SK-N-MC (cell line): Measurements from ENCODE around the gene SOX8.
"Not testable (repeated sequence)": the region's sequence is repeated elsewhere in the genome, so short reads cannot be mapped to it uniquely, and the experiment has no call there.

Source experiments
- DNase-seq: peaks from one replicate; pipeline ENCODE4 v3.0.0-alpha.2; 2011; ENCODE audit warnings: low read depth, low spot score
- H3K27ac ChIP-seq: fragments of 200-600 bp; sonication (generic); 2 replicates; pipeline ENCODE4 v1.5.1; 2016; ENCODE audit warnings: mixed run types
- H3K36me3 ChIP-seq: fragments of 200-600 bp; sonication (generic); 2 replicates; pipeline ENCODE4 v1.6.1; 2017; ENCODE audit warnings: antibody characterized with exemption, low read length, mixed read lengths; ENCODE audit not compliant: insufficient read depth
- H3K4me3 ChIP-seq: fragments of 200-600 bp; sonication (generic); 2 replicates; pipeline ENCODE4 v1.5.1; 2016
- H3K9ac ChIP-seq: fragments of 200-600 bp; sonication (generic); 2 replicates; pipeline ENCODE4 v1.8.0; 2017; ENCODE audit warnings: mixed run types, mixed read lengths; ENCODE audit not compliant: insufficient read length
- H3K9me3 ChIP-seq: fragments of 200-600 bp; sonication (generic); 2 replicates; pipeline ENCODE4 v1.6.1; 2017; ENCODE audit warnings: low read depth, mild to moderate bottlenecking, antibody characterized with exemption, low read length, moderate library complexity, mixed read lengths
- EZH2 ChIP-seq: fragments of 200-600 bp; sonication (generic); IDR thresholded peaks from one replicate; pipeline ENCODE4 v1.6.1; 2017; ENCODE audit warnings: antibody characterized with exemption
- FOXP2 ChIP-seq: optimal IDR thresholded peaks from 2 replicates; pipeline ENCODE3; 2011; ENCODE audit warnings: mild to moderate bottlenecking, moderate library complexity; ENCODE audit not compliant: insufficient read depth; ENCODE audit errors: extremely low read length, control extremely low read depth
- POLR2AphosphoS5 ChIP-seq: IDR thresholded peaks from 2 replicates; pipeline ENCODE4 v1.6.1; 2012; ENCODE audit warnings: mild to moderate bottlenecking, low read depth, low read length, borderline replicate concordance

SOX8 gene

DNA sequence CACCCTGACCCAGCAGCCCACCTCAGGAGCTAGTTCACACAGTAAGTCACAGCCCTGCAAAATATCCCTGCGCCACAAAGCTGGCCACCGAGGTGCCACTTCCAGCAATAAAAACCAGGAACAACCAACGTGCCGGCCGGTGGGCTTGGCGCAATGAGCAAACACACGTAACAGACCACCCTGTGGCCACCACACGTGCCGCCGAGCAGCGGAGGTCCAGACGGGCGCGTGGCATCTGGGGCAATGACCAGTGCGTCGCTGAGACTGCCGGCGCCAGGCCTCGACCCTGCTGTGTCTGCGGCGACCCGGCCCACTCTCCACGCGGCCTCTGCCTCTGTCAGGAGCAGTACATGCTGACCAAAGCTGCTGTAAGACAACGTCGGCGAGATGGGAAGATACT, 42.3 kb upstream of the SOX8 start:
- Histone ChIP-seq H3K9ac (no peak overlapping the region), H3K4me3 (no peak overlapping the region), H3K36me3 (peaks cover 5% of the 10 kb centered on the region; the same call in 1 of the 2 replicates), H3K27ac (no peak overlapping the region), H3K9me3 (no peaks in the 10 kb centered on the region)
- DNase-seq = no peak
- TF ChIP-seq FOXP2 (no peak), EZH2 (no peak), POLR2AphosphoS5 (no peak)

DNA sequence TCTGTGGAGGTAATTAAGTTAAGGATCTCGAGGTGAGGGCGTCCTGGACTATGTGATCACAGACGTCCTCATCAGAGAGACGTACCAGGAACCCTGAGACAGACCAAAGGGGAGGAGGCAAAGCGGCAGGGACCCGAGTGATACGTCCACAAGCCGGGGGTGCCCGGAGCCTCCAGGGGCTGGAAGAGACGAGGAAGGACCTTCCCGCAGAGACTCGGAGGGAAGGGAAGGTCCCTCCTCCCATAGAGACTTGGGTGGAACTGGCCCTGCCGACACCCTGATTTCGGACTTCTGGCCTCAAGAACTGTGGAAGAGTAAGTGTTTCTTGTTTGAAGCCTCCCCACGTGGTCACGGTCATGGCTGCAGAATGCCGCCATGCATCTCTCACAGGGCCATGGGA, 41.6 kb upstream of the SOX8 start:
- Histone ChIP-seq H3K9ac (no peak overlapping the region), H3K9me3 (no peaks in the 10 kb centered on the region), H3K36me3 (peaks cover 5% of the 10 kb centered on the region; the same call in 1 of the 2 replicates), H3K4me3 (no peak overlapping the region), H3K27ac (no peak overlapping the region)
- no peak for DNase-seq
- TF ChIP-seq EZH2 (no peak), FOXP2 (no peak)

DNA sequence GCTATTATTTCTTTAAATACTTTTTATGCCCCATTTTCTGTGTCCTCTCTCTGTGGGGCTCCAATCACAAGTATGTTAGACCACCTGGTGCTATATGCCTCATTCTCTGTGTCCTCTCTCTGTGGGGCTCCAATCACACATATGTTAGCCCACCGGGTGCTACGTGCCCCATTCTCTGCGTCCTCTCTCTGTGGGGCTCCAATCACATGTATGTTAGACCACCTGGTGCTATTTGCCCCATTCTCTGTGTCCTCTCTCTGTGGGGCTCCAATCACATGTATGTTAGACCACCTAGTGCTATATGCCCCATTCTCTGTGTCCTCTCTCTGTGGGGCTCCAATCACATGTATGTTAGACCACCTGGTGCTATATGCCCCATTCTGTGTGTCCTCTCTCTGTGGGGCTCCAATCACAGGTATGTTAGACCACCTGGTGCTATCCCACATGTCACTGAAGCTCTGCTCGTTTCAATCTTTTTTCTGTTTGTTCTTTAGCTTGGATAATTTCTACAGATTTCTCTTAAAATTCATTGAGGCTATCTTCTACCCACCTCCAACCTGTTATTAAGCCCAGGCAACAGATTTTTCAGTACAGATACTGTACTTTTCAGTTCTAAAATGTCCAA, 39.0 kb upstream of the SOX8 start:
- TF ChIP-seq EZH2 (no peak), FOXP2 (no peak), POLR2AphosphoS5 (no peak)
- Histone ChIP-seq H3K9ac (no peak overlapping the region), H3K27ac (no peak overlapping the region), H3K9me3 (no peaks in the 10 kb centered on the region), H3K36me3 (peaks cover 5% of the 10 kb centered on the region; the same call in 1 of the 2 replicates), H3K4me3 (no peak overlapping the region)
- no peak for DNase-seq

DNA sequence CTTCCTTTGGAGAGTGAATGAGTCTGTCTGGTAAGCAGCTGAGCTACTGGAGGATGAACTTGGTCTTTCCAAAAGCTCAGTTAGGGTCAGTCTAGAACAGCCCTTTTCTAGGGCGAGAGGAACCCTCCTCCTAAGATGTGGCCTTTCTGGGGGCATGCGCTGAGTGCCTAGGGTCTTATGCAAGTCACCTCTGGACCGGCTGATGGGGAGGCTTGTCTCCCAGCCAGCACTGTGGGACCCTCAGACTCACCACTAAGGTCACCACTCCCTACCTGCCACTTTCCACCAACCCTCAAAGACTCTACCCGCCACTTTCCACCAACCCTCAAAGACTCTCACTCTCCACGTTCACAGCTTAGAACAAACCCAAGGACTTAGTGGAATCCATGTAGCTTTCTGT, 37.6 kb upstream of the SOX8 start:
- Histone ChIP-seq H3K27ac (no peak overlapping the region), H3K4me3 (no peak overlapping the region), H3K9ac (no peak overlapping the region), H3K36me3 (peaks cover 5% of the 10 kb centered on the region; the same call in 1 of the 2 replicates), H3K9me3 (no peaks in the 10 kb centered on the region)
- DNase-seq = no peak
- TF ChIP-seq POLR2AphosphoS5 (no peak), EZH2 (no peak), FOXP2 (no peak)

DNA sequence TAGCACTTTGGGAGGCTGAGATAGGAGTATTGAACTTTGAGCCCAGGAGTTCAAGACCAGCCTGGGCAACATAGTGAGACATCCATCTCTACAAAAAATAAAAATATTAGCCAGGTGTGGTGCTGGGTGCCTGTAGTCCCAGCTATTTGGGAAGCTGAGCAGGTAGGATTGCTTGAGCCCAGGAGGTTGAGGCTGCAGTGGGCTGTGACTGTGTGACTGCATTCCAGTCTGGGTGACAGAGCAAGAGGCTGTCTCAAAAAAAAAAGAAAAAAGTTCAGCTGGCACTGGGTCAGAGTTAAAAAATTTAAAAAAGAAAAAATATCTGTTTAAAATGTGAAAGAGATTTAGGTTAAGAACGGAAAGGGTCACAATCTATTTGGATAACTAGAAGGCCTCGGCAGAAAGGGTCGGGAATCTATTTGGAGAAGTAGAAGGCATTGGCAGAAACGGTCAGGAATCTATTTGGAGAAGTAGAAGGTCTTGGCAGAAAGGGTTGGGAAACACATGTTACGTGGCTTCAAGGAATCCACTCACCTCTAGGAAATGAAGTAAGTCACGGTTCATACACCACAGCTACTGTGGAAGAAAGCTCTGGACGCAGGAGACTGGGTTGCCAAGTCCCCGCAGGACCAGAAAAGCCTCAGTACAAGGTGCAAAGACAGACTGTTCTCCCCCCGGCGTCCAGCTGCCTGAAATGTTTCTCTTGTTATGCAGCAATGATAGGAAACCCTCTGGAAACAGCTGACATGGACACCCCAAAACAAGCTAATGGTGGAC, 36.1 kb upstream of the SOX8 start:
- no peak for DNase-seq
- no peak overlapping the region for H3K27ac ChIP-seq
- no peak overlapping the region for H3K4me3 ChIP-seq
- H3K9me3 ChIP-seq = no peaks in the 10 kb centered on the region
- H3K36me3 ChIP-seq = peaks cover 5% of the 10 kb centered on the region; the same call in 1 of the 2 replicates
- H3K9ac ChIP-seq = no peak overlapping the region
- no peak for TF ChIP-seq EZH2
- TF ChIP-seq POLR2AphosphoS5 = no peak
- TF ChIP-seq FOXP2 = no peak

- Histone ChIP-seq H3K4me3 (no peak overlapping the region), H3K9ac (no peak overlapping the region), H3K36me3 (peaks cover 5% of the 10 kb centered on the region; the same call in 1 of the 2 replicates), H3K27ac (no peak overlapping the region), H3K9me3 (no peaks in the 10 kb centered on the region)
- TF ChIP-seq EZH2 (no peak), FOXP2 (no peak), POLR2AphosphoS5 (no peak)
- DNase-seq = no peak
Observed at GRCh38 chr16:946048-946395, 35.5 kb upstream of the SOX8 start.

DNA sequence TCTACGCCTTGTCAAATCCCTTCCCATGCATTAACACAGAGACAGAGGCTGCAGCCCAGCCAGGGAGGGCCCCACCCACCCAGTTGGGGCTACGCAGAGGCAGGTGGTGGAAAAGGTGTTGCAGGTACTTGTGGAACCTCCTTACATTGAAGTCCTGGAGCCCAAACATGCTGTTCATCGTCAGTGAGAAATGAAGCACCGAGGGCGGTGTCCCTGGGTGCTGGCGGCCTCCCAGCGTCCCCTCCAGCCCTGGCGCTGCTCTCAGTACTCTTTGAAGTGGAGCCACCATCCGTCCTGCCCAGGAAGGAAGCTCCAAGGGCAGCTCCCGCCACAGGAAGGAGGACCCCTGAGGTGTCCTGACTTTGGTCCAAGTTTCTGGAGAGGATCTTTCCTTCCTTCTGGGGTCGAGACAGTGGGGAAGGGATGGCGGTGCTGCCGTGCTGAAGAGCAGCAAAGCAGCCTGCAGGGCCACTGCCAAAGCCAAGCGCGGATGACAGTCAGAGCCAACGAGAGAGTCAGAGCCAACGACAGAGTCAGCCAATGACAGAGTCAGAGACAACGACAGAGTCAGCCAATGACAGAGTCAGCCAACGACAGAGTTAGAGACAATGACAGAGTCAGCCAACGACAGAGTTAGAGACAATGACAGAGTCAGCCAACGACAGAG, 34.2 kb upstream of the SOX8 start:
- no peak overlapping the region for H3K27ac ChIP-seq
- H3K36me3 ChIP-seq = no peaks in the 10 kb centered on the region; the same call in 1 of the 2 replicates
- H3K9me3 ChIP-seq = no peaks in the 10 kb centered on the region
- H3K9ac ChIP-seq = no peak overlapping the region
- no peak overlapping the region; the same call in 1 of the 2 replicates for H3K4me3 ChIP-seq
- TF ChIP-seq POLR2AphosphoS5 = no peak
- TF ChIP-seq EZH2 = no peak
- no peak for DNase-seq

DNA sequence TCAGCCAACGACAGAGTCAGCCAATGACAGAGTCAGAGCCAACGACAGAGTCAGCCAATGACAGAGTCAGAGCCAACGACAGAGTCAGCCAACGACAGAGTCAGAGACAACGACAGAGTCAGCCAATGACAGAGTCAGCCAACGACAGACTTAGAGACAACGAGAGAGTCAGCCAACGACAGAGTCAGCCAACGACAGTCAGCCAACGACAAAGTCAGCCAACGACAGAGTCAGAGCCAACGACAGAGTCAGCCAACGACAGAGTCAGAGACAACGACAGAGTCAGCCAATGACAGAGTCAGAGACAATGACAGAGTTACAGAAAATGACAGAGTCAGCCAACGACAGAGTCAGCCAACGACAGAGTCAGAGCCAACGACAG, 33.7 kb upstream of the SOX8 start:
- H3K36me3 ChIP-seq, H3K4me3 ChIP-seq: not testable (repeated sequence)

GRCh38 chr16:948767-949166, 32.8 kb upstream of the SOX8 start:
- H3K9me3 ChIP-seq, DNase-seq, H3K27ac ChIP-seq, H3K4me3 ChIP-seq, H3K9ac ChIP-seq, H3K36me3 ChIP-seq: not testable (repeated sequence)

More for the DNA sequence above, 33.7 kb upstream of the SOX8 start:
- not testable (repeated sequence) for H3K9ac ChIP-seq, H3K9me3 ChIP-seq, H3K27ac ChIP-seq, DNase-seq

- H3K36me3 ChIP-seq, H3K9me3 ChIP-seq, H3K27ac ChIP-seq, H3K4me3 ChIP-seq, DNase-seq, H3K9ac ChIP-seq: not testable (repeated sequence)
Observed at GRCh38 chr16:950733-951573, 30.6 kb upstream of the SOX8 start.
